Kidney (tissue), 14 donors: ENCODE results near the gene PRDX3. TPM values are rescaled to one million over a fixed set of nuclear protein-coding genes. Genes with fewer than 3 reads are reported as not detected.

ENCODE experiments used
- DNase-seq, 5 donors: peaks; one replicate each; pipeline ENCODE4 v3.0.0-alpha.2; 2013 to 2020
- FAIRE-seq: peaks from 2 replicates; lab custom pipeline; 2012; peaks lifted over from hg19 to GRCh38; lab: Jason Lieb, UNC
- H3K27ac ChIP-seq, 2 donors: one replicate each; pipeline ENCODE4 v1.7.0; 2013; ENCODE audit warnings: low read depth in 2 of 2, low read length in 2 of 2, inconsistent platforms in 1 of 2
- H3K27me3 ChIP-seq: one replicate; pipeline ENCODE4 v1.7.1; 2013; ENCODE audit warnings: low read length, inconsistent platforms; ENCODE audit not compliant: control insufficient read depth, insufficient read depth
- H3K36me3 ChIP-seq, 3 donors: one replicate each; pipeline versions ENCODE4 v1.7.0 to v1.7.1; 2013; ENCODE audit warnings: low read length in 3 of 3, control low read depth in 1 of 3, inconsistent platforms in 1 of 3; ENCODE audit not compliant: insufficient read depth in 3 of 3, control insufficient read depth in 2 of 3
- H3K4me1 ChIP-seq, 3 donors: one replicate each; pipeline versions ENCODE4 v1.7.0 to v1.7.1; 2013; ENCODE audit warnings: low read length in 3 of 3, inconsistent platforms in 1 of 3, low read depth in 1 of 3; ENCODE audit not compliant: control insufficient read depth in 2 of 3, insufficient read depth in 2 of 3
- H3K4me3 ChIP-seq, 3 donors: one replicate each; pipeline versions ENCODE4 v1.7.0 to v1.8.1; 2013; ENCODE audit warnings: low read length in 3 of 3, control low read depth in 1 of 3, inconsistent platforms in 1 of 3
- H3K9ac ChIP-seq, 3 donors: one replicate each; pipeline versions ENCODE4 v1.7.0 to v1.7.1; 2013; ENCODE audit warnings: low read length in 3 of 3, control low read depth in 1 of 3, inconsistent platforms in 1 of 3
- H3K9me3 ChIP-seq, 3 donors: one replicate each; pipeline versions ENCODE4 v1.7.0 to v1.7.1; 2013; ENCODE audit warnings: low read length in 3 of 3, control low read depth in 1 of 3, inconsistent platforms in 1 of 3; ENCODE audit not compliant: control insufficient read depth in 2 of 3, insufficient read depth in 1 of 3
- intact Hi-C: fragments of 100-400 bp; cut with DNase I; formaldehyde crosslinking; loops from one replicate; pipeline ENCODE4 v1.11.1; 2022
- polyA plus RNA-seq: library from polyadenylated mRNA; stranded (reverse); fragments of 350-450 nt; fragmentation: Illumina TruSeq; extraction: RNeasy Lipid Tissue Mini Kit (QIAGEN cat#74804); gene quantifications from one replicate; pipeline ENCODE4 v1.2.3, GENCODE V29; 2014; ENCODE audit warnings: low read depth, low replicate concordance; ENCODE audit not compliant: insufficient read depth
- total RNA-seq: library from RNA; stranded (reverse); fragmentation: NEBNext Ultra II Directional; extraction: Animal tissue kit (Norgen Biotek cat#: 25700); gene quantifications from one replicate; pipeline ENCODE4 v1.2.1, GENCODE V29; 2021
- TF ChIP-seq, protein P1 (sequence below): IDR thresholded peaks from 3 replicates; pipeline ENCODE4 v1.5.1; 2012; ENCODE audit warnings: mild to moderate bottlenecking, moderate library complexity, borderline replicate concordance; ENCODE audit not compliant: insufficient read depth; ENCODE audit errors: extremely low read depth
- donor health status: control.
- donor health status: control.
- donor health status: control.
- donor health status: control.
- donor health status: control.
- donor health status: DM: yes; HTN: yes; CAD: no.
- donor health status: Normal renal cell carcinoma (clear cell type).

The PRDX3 gene
- total and polyA plus RNA-seq, 2 donors from 2014 or later = 118 to 294 TPM

DNA sequence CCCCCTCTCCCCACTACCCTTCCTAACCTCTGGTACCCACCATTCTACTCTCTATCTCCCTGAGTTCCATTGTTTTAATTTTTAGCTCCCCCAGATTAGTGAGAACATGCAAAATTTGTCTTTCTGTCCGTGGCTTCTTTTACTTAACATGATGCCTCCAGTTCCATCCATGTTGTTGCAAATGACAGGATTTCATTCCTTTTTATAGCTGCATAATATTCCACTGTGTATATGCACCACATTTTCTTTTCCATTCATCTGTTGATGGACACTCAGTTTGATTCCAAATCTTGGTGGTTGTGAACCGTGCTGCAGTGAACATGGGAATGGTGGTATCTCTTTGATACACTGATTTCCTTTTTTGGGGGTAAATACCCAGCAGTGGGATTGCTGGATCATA lies 52.7 kb downstream of the PRDX3 start:
- TF ChIP-seq, protein P1, sequence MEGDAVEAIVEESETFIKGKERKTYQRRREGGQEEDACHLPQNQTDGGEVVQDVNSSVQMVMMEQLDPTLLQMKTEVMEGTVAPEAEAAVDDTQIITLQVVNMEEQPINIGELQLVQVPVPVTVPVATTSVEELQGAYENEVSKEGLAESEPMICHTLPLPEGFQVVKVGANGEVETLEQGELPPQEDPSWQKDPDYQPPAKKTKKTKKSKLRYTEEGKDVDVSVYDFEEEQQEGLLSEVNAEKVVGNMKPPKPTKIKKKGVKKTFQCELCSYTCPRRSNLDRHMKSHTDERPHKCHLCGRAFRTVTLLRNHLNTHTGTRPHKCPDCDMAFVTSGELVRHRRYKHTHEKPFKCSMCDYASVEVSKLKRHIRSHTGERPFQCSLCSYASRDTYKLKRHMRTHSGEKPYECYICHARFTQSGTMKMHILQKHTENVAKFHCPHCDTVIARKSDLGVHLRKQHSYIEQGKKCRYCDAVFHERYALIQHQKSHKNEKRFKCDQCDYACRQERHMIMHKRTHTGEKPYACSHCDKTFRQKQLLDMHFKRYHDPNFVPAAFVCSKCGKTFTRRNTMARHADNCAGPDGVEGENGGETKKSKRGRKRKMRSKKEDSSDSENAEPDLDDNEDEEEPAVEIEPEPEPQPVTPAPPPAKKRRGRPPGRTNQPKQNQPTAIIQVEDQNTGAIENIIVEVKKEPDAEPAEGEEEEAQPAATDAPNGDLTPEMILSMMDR = no peak
- Histone ChIP-seq H3K4me1 (no peaks in the 10 kb centered on the region), H3K36me3 (peaks cover 9 to 30% (median 11%) of the 10 kb centered on the region in 3 donors), H3K4me3 (no peak overlapping the region), H3K27ac (no peak overlapping the region), H3K27me3 (no peaks in the 10 kb centered on the region), H3K9me3 (no peaks in the 10 kb centered on the region), H3K9ac (no peak overlapping the region)
- DNase-seq (no peak), FAIRE-seq (no peak)
- intact Hi-C loops = no loop called here

DNA sequence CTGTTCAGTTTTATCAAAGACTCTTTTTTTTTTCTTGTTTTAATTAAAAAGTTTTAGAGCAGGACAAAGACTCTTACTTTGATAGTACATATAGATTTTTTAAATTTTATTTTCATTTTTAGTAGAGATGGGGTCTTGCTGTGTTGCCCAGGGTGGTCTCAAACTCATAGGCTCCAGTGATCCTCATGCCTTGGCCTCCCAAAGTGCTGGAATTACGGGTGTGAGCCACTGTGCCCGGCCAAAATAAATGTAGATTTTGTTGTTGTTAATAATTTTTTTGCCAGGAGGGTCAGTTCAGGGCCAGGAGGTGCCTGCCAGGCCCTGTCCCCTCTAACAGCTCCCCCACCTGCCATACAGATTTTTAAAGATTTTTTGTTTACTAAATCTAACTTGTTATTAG lies 57.7 kb downstream of the PRDX3 start:
- no peaks in the 10 kb centered on the region for H3K9me3 ChIP-seq
- H3K36me3 ChIP-seq = peaks cover 0 to 19% (median 1%) of the 10 kb centered on the region in 3 donors
- no peak overlapping the region for H3K9ac ChIP-seq
- intact Hi-C loops = no loop called here
- no peaks in the 10 kb centered on the region for H3K27me3 ChIP-seq
- H3K27ac ChIP-seq = no peak overlapping the region
- H3K4me3 ChIP-seq = no peak overlapping the region
- TF ChIP-seq, protein P1 = no peak
- DNase-seq = no peak
- H3K4me1 ChIP-seq = no peaks in the 10 kb centered on the region
- no peak for FAIRE-seq

DNA sequence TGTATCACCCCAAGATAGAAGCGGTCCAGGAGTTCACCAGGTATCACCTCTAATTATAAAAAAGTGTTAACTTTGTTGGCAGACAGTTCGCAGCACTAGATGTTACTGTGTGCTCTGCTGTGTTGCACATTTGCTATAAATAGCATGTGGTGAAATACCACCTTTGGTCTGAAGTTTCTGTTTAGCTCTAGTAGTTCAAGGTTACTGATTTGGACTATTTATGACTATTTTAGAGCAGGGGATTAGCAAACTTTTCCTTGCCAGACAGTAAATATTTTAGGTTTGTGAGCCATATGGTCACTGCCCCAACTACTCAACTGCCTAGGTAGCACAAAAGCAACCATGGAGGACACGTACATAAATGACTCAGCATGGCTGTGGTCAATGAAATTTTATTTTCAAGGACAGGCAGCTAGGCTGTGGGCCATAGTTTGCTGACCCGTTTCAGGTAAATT lies 58.2 kb downstream of the PRDX3 start:
- peaks cover 0 to 18% (median 0%) of the 10 kb centered on the region in 3 donors for H3K36me3 ChIP-seq
- FAIRE-seq = no peak
- H3K27me3 ChIP-seq = no peaks in the 10 kb centered on the region
- intact Hi-C loops = no loop called here
- no peaks in the 10 kb centered on the region for H3K9me3 ChIP-seq
- no peaks in the 10 kb centered on the region for H3K4me1 ChIP-seq
- TF ChIP-seq, protein P1 = no peak
- no peak overlapping the region for H3K9ac ChIP-seq
- no peak for DNase-seq
- no peak overlapping the region for H3K4me3 ChIP-seq
- H3K27ac ChIP-seq = no peak overlapping the region

DNA sequence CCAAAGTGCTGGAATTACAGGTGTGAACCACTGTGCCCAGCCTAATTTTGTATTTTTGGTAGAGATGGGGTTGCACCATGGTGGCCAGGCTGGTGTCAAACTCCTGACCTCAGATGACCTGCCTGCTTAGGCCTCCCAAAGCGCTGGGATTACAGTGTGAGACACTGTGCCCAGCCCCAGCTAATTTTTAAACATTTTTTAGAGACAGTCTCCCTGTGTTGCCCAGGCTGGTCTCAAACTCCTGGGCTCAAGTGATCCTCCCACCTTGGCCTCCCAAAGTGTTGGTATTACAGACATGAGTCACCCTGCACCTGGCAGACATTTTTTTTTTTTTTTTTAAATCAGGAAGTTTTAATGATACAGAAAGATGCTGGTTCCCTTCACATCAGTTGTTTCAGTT lies 59.2 kb downstream of the PRDX3 start:
- H3K9me3 ChIP-seq = no peaks in the 10 kb centered on the region
- H3K4me1 ChIP-seq = no peaks in the 10 kb centered on the region
- TF ChIP-seq, protein P1 = no peak
- no peak overlapping the region for H3K27ac ChIP-seq
- no peak for DNase-seq
- intact Hi-C loops = no loop called here
- H3K4me3 ChIP-seq = no peak overlapping the region
- no peak overlapping the region for H3K9ac ChIP-seq
- H3K36me3 ChIP-seq = peaks cover 0 to 19% (median under 1%) of the 10 kb centered on the region in 3 donors
- no peaks in the 10 kb centered on the region for H3K27me3 ChIP-seq
- no peak for FAIRE-seq
